GM19452 (cell line): ENCODE measurements around the gene LRRC53.

ENCODE experiments used
- ATAC-seq: cut with Tn5 transposase; IDR thresholded peaks from one replicate; pipeline ENCODE4 v1.9.1; 2021; ENCODE audit not compliant: unreplicated experiment

LRRC53 gene

GRCh38 chr1:74504125-74504932, 8.1 kb downstream of the LRRC53 start:
- peak; percentile 89 for ATAC-seq

- ATAC-seq = no peak
Observed at GRCh38 chr1:74502858-74503257, 9.6 kb downstream of the LRRC53 start.

GRCh38 chr1:74502432-74502831, 10.0 kb downstream of the LRRC53 start:
- ATAC-seq = no peak

GRCh38 chr1:74498901-74499300, 13.5 kb downstream of the LRRC53 start:
- ATAC-seq = no peak

GRCh38 chr1:74496669-74497068, 15.7 kb downstream of the LRRC53 start:
- ATAC-seq = no peak

GRCh38 chr1:74486036-74486435, 26.4 kb downstream of the LRRC53 start:
- no peak for ATAC-seq

GRCh38 chr1:74485622-74486021, 26.8 kb downstream of the LRRC53 start:
- no peak for ATAC-seq

GRCh38 chr1:74481607-74482006, 30.8 kb downstream of the LRRC53 start:
- ATAC-seq = no peak

GRCh38 chr1:74480068-74480467, 32.3 kb downstream of the LRRC53 start:
- no peak for ATAC-seq

GRCh38 chr1:74478979-74479378, 33.4 kb downstream of the LRRC53 start:
- no peak for ATAC-seq

GRCh38 chr1:74474585-74474984, 37.8 kb downstream of the LRRC53 start:
- no peak for ATAC-seq

- ATAC-seq = no peak
Observed at GRCh38 chr1:74471470-74471869, 40.9 kb downstream of the LRRC53 start.

- no peak for ATAC-seq
Observed at GRCh38 chr1:74470936-74471335, 41.5 kb downstream of the LRRC53 start.

GRCh38 chr1:74470251-74470650, 42.2 kb downstream of the LRRC53 start:
- ATAC-seq = no peak

- ATAC-seq = no peak
Observed at GRCh38 chr1:74468982-74469603, 43.3 kb downstream of the LRRC53 start.

- no peak for ATAC-seq
Observed at GRCh38 chr1:74467786-74468377, 44.5 kb downstream of the LRRC53 start.

- no peak for ATAC-seq
Observed at GRCh38 chr1:74465193-74465681, 47.2 kb downstream of the LRRC53 start.

- no peak for ATAC-seq
Observed at GRCh38 chr1:74464037-74464436, 48.4 kb downstream of the LRRC53 start.

GRCh38 chr1:74463333-74463988, 49.0 kb downstream of the LRRC53 start:
- peak; percentile 84 for ATAC-seq

- ATAC-seq = no peak
Observed at GRCh38 chr1:74457253-74457652, 55.2 kb downstream of the LRRC53 start.

- ATAC-seq = no peak
Observed at GRCh38 chr1:74455390-74455789, 57.0 kb downstream of the LRRC53 start.
